ENCODE data around the gene PLA2G4F. TPM values are rescaled to one million over a fixed set of nuclear protein-coding genes. Genes with fewer than 3 reads are reported as not detected.

The PLA2G4F gene
- total RNA-seq, 1 experiment from 2014 or later, result not detected

GRCh38 chr15:42158941-42159340 is 2.5 kb upstream of the PLA2G4F start:
- no peak overlapping the region for H2BK12ac ChIP-seq (ENCODE audit: insufficient read length, low read depth, low read length)
- no peaks in the 10 kb centered on the region for H3K79me2 ChIP-seq (ENCODE audit: insufficient read depth, low read length)
- H3K18ac ChIP-seq (ENCODE audit: insufficient read length, low read depth, low read length), result no peak overlapping the region
- Mint-ChIP-seq H3K9me3 (no peaks in the 10 kb centered on the region), H3K4me1 (peaks cover 3 to 5% of the 10 kb centered on the region in 2 experiments; a peak in 3 of 4 replicates), H3K36me3 (ENCODE audit: insufficient read depth in 1 of 3, low read depth in 3 of 3) (peaks cover 11 to 54% (median 37%) of the 10 kb centered on the region in 3 experiments), H3K4me3 (no peak overlapping the region), H3K27ac (no peak overlapping the region), H3K27me3 (ENCODE audit: low read depth) (no peaks in the 10 kb centered on the region; the same call in 1 of the 2 replicates)
- H2BK120ac ChIP-seq (ENCODE audit: low read depth, low read length, poor library complexity, severe bottlenecking), result no peak overlapping the region
- H3K4ac ChIP-seq (ENCODE audit: low read depth, low read length), result no peak overlapping the region
- no peak overlapping the region for H4K5ac ChIP-seq (ENCODE audit: insufficient read length, low read depth, low read length)
- no peaks in the 10 kb centered on the region for H3K27me3 ChIP-seq (ENCODE audit: insufficient read depth, low read length)
- no CpG with 5 or more reads among the region's 10 CpGs for WGBS (ENCODE audit: extremely low coverage, insufficient read length, low lambda C conversion rate)
- no peak overlapping the region for H2BK15ac ChIP-seq (ENCODE audit: low read depth, low read length)
- DNase-seq, result no peak
- H3K27ac ChIP-seq (ENCODE audit: insufficient read length, low read depth, low read length), result no peak overlapping the region
- no peak overlapping the region for H3K14ac ChIP-seq (ENCODE audit: insufficient read depth, low read length)
- H3K9ac ChIP-seq (ENCODE audit: extremely low read depth, insufficient read length, low read length), result no peak overlapping the region
- H4K20me1 ChIP-seq (ENCODE audit: control insufficient read depth, insufficient read depth, insufficient read length), result no peaks in the 10 kb centered on the region
- H3K9me3 ChIP-seq (ENCODE audit: control insufficient read depth, low read depth, low read length), result no peaks in the 10 kb centered on the region
- no peak overlapping the region for H3T11ph ChIP-seq (ENCODE audit: low read length)
- no peaks in the 10 kb centered on the region for H3K23me2 ChIP-seq (ENCODE audit: insufficient read length, low read depth, low read length, poor library complexity, severe bottlenecking)
- no peak overlapping the region for H3K4me2 ChIP-seq (ENCODE audit: insufficient read depth, insufficient read length, low read length)
- H4K8ac ChIP-seq (replicated peaks; ENCODE audit: insufficient read length, low read depth, low read length), result no peak overlapping the region
- no peak overlapping the region for H3K23ac ChIP-seq (ENCODE audit: insufficient read length, low read depth, low read length)
- H2AFZ ChIP-seq (ENCODE audit: low read length), result no peak overlapping the region
- TF ChIP-seq CTCF (conservative IDR thresholded peaks at IDR 0.05), result no peak
- H4K91ac ChIP-seq (ENCODE audit: insufficient read length, low read depth, low read length), result no peak overlapping the region
- H3K79me1 ChIP-seq (ENCODE audit: insufficient read depth, low read depth, low read length, poor library complexity, severe bottlenecking), result no peaks in the 10 kb centered on the region
- H2BK20ac ChIP-seq (ENCODE audit: low read depth, low read length, poor library complexity, severe bottlenecking), result no peak overlapping the region
- H3K56ac ChIP-seq (ENCODE audit: insufficient read length, low read depth, low read length), result no peak overlapping the region
- no peak overlapping the region for H2BK5ac ChIP-seq (ENCODE audit: insufficient read length, low read length)
- no peak overlapping the region for H2AK5ac ChIP-seq (ENCODE audit: insufficient read length, low read length)
- H3K4me1 ChIP-seq (ENCODE audit: insufficient read depth, low read length), result no peaks in the 10 kb centered on the region
